HCT116 (cell line): ENCODE data around the gene PDCD10.

Experiments used
- EGR1 ChIP-seq: IDR thresholded peaks from 2 replicates; pipeline ENCODE4 v1.6.1; 2012; ENCODE audit warnings: low read depth
- EZH2 ChIP-seq: fragments of 200-600 bp; sonication (generic); IDR thresholded peaks from 2 replicates; pipeline ENCODE4 v1.6.1; 2017; ENCODE audit warnings: antibody characterized with exemption, mixed run types
- JUND ChIP-seq: IDR thresholded peaks from 2 replicates; pipeline ENCODE4 v1.6.1; 2012
- POLR2A ChIP-seq: IDR thresholded peaks from 2 replicates; pipeline ENCODE4 v1.7.0; 2011; ENCODE audit warnings: borderline replicate concordance; ENCODE audit not compliant: insufficient read depth, insufficient read length; ENCODE audit errors: extremely low read depth
- SRF ChIP-seq: IDR thresholded peaks from 2 replicates; pipeline ENCODE4 v1.6.1; 2012; ENCODE audit warnings: low read depth
- YY1 ChIP-seq: IDR thresholded peaks from 2 replicates; pipeline ENCODE4 v1.6.1; 2011; ENCODE audit warnings: low read length, low read depth, moderate library complexity, mild to moderate bottlenecking; ENCODE audit not compliant: insufficient replicate concordance; ENCODE audit errors: extremely low read depth
- TF ChIP-seq, protein P1 (sequence below), 3 experiments: fragments of 200-600 bp in 1 of 3; sonication (generic) in 1 of 3; IDR thresholded peaks in 2 of 3; conservative IDR thresholded peaks in 1 of 3; 2 replicates each; pipeline ENCODE4 v1.5.1; 2012 to 2017; ENCODE audit warnings: low read depth in 2 of 3, low read length in 2 of 3, antibody characterized with exemption in 1 of 3, borderline replicate concordance in 1 of 3, control low read depth in 1 of 3, mild to moderate bottlenecking in 1 of 3, mixed read lengths in 1 of 3, mixed run types in 1 of 3, moderate library complexity in 1 of 3; ENCODE audit not compliant: insufficient read depth in 1 of 3
- TF ChIP-seq, protein P2 (sequence below): IDR thresholded peaks from 2 replicates; pipeline ENCODE4 v1.6.1; 2011; ENCODE audit warnings: mild to moderate bottlenecking, low read length, moderate library complexity; ENCODE audit not compliant: insufficient replicate concordance; ENCODE audit errors: extremely low read depth
- TF ChIP-seq, protein P3 (sequence below): IDR thresholded peaks from 2 replicates; pipeline ENCODE4 v1.6.1; 2012; ENCODE audit warnings: low read depth

DNA sequence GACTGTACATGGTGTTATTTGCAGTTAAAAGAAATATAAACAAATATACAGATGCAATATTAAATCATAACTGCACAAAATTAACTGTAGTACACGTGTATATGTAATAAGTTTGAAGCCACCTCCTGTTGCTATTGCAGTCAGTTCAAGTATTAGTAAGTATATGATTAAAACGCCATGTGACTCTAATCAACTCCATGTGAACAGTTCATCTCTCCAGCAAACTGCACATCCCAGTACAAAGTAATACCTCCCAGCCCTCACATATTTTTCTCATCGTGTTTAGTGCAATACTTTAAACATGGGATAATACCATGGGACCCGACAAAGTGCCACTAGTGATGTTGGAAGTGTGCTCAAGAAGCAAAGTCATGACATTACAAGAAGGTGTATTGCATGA lies 34.6 kb downstream of the PDCD10 start:
- no peak for TF ChIP-seq SRF
- TF ChIP-seq, protein P1, sequence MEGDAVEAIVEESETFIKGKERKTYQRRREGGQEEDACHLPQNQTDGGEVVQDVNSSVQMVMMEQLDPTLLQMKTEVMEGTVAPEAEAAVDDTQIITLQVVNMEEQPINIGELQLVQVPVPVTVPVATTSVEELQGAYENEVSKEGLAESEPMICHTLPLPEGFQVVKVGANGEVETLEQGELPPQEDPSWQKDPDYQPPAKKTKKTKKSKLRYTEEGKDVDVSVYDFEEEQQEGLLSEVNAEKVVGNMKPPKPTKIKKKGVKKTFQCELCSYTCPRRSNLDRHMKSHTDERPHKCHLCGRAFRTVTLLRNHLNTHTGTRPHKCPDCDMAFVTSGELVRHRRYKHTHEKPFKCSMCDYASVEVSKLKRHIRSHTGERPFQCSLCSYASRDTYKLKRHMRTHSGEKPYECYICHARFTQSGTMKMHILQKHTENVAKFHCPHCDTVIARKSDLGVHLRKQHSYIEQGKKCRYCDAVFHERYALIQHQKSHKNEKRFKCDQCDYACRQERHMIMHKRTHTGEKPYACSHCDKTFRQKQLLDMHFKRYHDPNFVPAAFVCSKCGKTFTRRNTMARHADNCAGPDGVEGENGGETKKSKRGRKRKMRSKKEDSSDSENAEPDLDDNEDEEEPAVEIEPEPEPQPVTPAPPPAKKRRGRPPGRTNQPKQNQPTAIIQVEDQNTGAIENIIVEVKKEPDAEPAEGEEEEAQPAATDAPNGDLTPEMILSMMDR (IDR thresholded peaks at IDR 0.05 in 2 of 3, conservative IDR thresholded peaks at IDR 0.05 in 1 of 3; ENCODE audit: borderline replicate concordance in 1 of 3, insufficient read depth in 1 of 3, low read depth in 2 of 3, low read length in 2 of 3), result no peak
- no peak for TF ChIP-seq EZH2
- no peak for TF ChIP-seq JUND
- no peak for TF ChIP-seq POLR2A
- TF ChIP-seq, protein P2, sequence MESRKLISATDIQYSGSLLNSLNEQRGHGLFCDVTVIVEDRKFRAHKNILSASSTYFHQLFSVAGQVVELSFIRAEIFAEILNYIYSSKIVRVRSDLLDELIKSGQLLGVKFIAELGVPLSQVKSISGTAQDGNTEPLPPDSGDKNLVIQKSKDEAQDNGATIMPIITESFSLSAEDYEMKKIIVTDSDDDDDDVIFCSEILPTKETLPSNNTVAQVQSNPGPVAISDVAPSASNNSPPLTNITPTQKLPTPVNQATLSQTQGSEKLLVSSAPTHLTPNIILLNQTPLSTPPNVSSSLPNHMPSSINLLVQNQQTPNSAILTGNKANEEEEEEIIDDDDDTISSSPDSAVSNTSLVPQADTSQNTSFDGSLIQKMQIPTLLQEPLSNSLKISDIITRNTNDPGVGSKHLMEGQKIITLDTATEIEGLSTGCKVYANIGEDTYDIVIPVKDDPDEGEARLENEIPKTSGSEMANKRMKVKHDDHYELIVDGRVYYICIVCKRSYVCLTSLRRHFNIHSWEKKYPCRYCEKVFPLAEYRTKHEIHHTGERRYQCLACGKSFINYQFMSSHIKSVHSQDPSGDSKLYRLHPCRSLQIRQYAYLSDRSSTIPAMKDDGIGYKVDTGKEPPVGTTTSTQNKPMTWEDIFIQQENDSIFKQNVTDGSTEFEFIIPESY, result no peak
- TF ChIP-seq YY1, result no peak
- TF ChIP-seq EGR1, result no peak
- TF ChIP-seq, protein P3, sequence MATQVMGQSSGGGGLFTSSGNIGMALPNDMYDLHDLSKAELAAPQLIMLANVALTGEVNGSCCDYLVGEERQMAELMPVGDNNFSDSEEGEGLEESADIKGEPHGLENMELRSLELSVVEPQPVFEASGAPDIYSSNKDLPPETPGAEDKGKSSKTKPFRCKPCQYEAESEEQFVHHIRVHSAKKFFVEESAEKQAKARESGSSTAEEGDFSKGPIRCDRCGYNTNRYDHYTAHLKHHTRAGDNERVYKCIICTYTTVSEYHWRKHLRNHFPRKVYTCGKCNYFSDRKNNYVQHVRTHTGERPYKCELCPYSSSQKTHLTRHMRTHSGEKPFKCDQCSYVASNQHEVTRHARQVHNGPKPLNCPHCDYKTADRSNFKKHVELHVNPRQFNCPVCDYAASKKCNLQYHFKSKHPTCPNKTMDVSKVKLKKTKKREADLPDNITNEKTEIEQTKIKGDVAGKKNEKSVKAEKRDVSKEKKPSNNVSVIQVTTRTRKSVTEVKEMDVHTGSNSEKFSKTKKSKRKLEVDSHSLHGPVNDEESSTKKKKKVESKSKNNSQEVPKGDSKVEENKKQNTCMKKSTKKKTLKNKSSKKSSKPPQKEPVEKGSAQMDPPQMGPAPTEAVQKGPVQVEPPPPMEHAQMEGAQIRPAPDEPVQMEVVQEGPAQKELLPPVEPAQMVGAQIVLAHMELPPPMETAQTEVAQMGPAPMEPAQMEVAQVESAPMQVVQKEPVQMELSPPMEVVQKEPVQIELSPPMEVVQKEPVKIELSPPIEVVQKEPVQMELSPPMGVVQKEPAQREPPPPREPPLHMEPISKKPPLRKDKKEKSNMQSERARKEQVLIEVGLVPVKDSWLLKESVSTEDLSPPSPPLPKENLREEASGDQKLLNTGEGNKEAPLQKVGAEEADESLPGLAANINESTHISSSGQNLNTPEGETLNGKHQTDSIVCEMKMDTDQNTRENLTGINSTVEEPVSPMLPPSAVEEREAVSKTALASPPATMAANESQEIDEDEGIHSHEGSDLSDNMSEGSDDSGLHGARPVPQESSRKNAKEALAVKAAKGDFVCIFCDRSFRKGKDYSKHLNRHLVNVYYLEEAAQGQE, result no peak
